HFF-Myc (cell line): ENCODE results near the gene LIN28B.
"Not testable (repeated sequence)": the region's sequence is repeated elsewhere in the genome, so short reads cannot be mapped to it uniquely, and the experiment has no call there.

Experiments
- DNase-seq: peaks from one replicate; pipeline ENCODE4 v3.0.0-alpha.2; 2011; ENCODE audit warnings: low read depth; ENCODE audit errors: extremely low read depth
- H3K4me3 ChIP-seq: replicated peaks from 2 replicates; pipeline ENCODE4 v1.5.1; 2011; ENCODE audit warnings: low read depth, mild to moderate bottlenecking, control low read depth, low read length
- CTCF ChIP-seq: IDR thresholded peaks from 2 replicates; pipeline ENCODE4 v1.5.1; 2012; ENCODE audit warnings: mild to moderate bottlenecking, low read depth, low read length, control low read depth; ENCODE audit errors: missing control alignments

LIN28B gene

GRCh38 chr6:105075210-105075609 is 118.3 kb downstream of the LIN28B start:
- no peak for TF ChIP-seq CTCF

GRCh38 chr6:105076418-105076817 is 119.5 kb downstream of the LIN28B start:
- not testable (repeated sequence) for DNase-seq, H3K4me3 ChIP-seq

More at GRCh38 chr6:105075210-105075609, 118.3 kb downstream of the LIN28B start:
- DNase-seq, result no peak
- H3K4me3 ChIP-seq, result no peak overlapping the region

- H3K4me3 ChIP-seq, result no peak overlapping the region
- peak; percentile 16 for DNase-seq
- TF ChIP-seq CTCF, result peak; percentile 23
Measured at GRCh38 chr6:105077596-105078385, 120.9 kb downstream of the LIN28B start.

GRCh38 chr6:105078386-105078708 is 121.4 kb downstream of the LIN28B start:
- DNase-seq, result no peak
- no peak for TF ChIP-seq CTCF

GRCh38 chr6:105080279-105080678 is 123.4 kb downstream of the LIN28B start:
- DNase-seq, result no peak
- TF ChIP-seq CTCF, result no peak
- H3K4me3 ChIP-seq, result no peak overlapping the region

More at GRCh38 chr6:105078386-105078708, 121.4 kb downstream of the LIN28B start:
- no peak overlapping the region for H3K4me3 ChIP-seq

- not testable (repeated sequence) for DNase-seq, H3K4me3 ChIP-seq
Measured at GRCh38 chr6:105081662-105082061, 124.8 kb downstream of the LIN28B start.

GRCh38 chr6:105087571-105088211 is 130.8 kb downstream of the LIN28B start:
- no peak overlapping the region for H3K4me3 ChIP-seq
- TF ChIP-seq CTCF, result peak; percentile 58
- peak; percentile 27 for DNase-seq
